A549 (cell line): ENCODE data around the gene RASGRP2. TPM values are rescaled to one million over a fixed set of nuclear protein-coding genes. Genes with fewer than 3 reads are reported as not detected.

Experiments
- ATAC-seq, 2 experiments: fragments of 200-7000 bp in 1 of 2; fragments of >200 bp in 1 of 2; cut with Nextera tagmentation in 1 of 2; cut with Tn5 transposase in 1 of 2; 3 replicates each; pipeline versions ENCODE4 v1.8.0 to v1.9.1; 2018 to 2020; ENCODE audit warnings: mild to moderate bottlenecking in 1 of 2, moderate library complexity in 1 of 2
- CTCF ChIA-PET: fragments of 300-600 bp; sonication (Branson Sonifier 250); formaldehyde crosslinking; extraction: SDS; loops from one replicate; lab custom pipeline; 2021; ENCODE audit warnings: antibody characterized with exemption, inconsistent platforms; lab: Yijun Ruan, JAX
- POLR2A ChIA-PET: fragments of 350-600 bp; formaldehyde crosslinking; extraction: SDS; loops from one replicate; lab custom pipeline; 2021; ENCODE audit warnings: antibody characterized with exemption, inconsistent platforms; lab: Yijun Ruan, JAX
- DNase-seq, 2 experiments: peaks; one replicate each; pipeline versions ENCODE4 v3.0.0 to v3.0.0-alpha.2; 2011 to 2016; ENCODE audit warnings: low read depth in 1 of 2, low spot score in 1 of 2
- FAIRE-seq: peaks from 2 replicates; lab custom pipeline; 2011; peaks lifted over from hg19 to GRCh38; lab: Jason Lieb, UNC
- H3K27ac ChIP-seq, 2 experiments: fragments of >200 bp; sonication (Bioruptor Twin); formaldehyde crosslinking; 3 replicates each; pipeline ENCODE4 v1.5.1; 2016 to 2017
- H3K4me1 ChIP-seq: fragments of >200 bp; sonication (Bioruptor Twin); formaldehyde crosslinking; 3 replicates; pipeline ENCODE4 v1.6.1; 2016
- H3K4me2 ChIP-seq: fragments of >200 bp; sonication (Bioruptor Twin); formaldehyde crosslinking; 3 replicates; pipeline ENCODE4 v1.6.1; 2016
- H3K4me3 ChIP-seq: fragments of >200 bp; sonication (Bioruptor Twin); formaldehyde crosslinking; 3 replicates; pipeline ENCODE4 v1.5.1; 2016
- H3K9me3 ChIP-seq: fragments of >200 bp; sonication (Bioruptor Twin); formaldehyde crosslinking; 3 replicates; pipeline ENCODE4 v1.6.1; 2016
- ATOH8 ChIP-seq: fragments of 250-450 bp; sonication (Bioruptor Pico); IDR thresholded peaks from 2 replicates; pipeline ENCODE4 v1.5.0; 2020; ENCODE audit warnings: low read depth, mild to moderate bottlenecking, moderate library complexity
- CTCF ChIP-seq: fragments of >200 bp; sonication (Bioruptor Twin); formaldehyde crosslinking; IDR thresholded peaks from 3 replicates; pipeline ENCODE4 v1.5.1; 2016
- EHMT2 ChIP-seq: fragments of 200-600 bp; sonication (generic); IDR thresholded peaks from 2 replicates; pipeline ENCODE4 v1.6.1; 2016; ENCODE audit warnings: antibody characterized with exemption, low read depth, mild to moderate bottlenecking, moderate library complexity
- EP300 ChIP-seq, 2 experiments: fragments of >200 bp; sonication (Bioruptor Twin); formaldehyde crosslinking; IDR thresholded peaks; 2 replicates in 1 of 2; 3 replicates in 1 of 2; pipeline ENCODE4 v1.6.1; 2016 to 2017
- FOSL2 ChIP-seq, 2 experiments: fragments of 450-650 bp in 1 of 2; fragments of >200 bp in 1 of 2; sonication (Bioruptor Twin) in 1 of 2; formaldehyde crosslinking; IDR thresholded peaks; 2 replicates each; pipeline versions ENCODE4 v1.5.0 to v1.6.1; 2016 to 2020; ENCODE audit warnings: mild to moderate bottlenecking in 1 of 2, moderate library complexity in 1 of 2
- GATA3 ChIP-seq: IDR thresholded peaks from 2 replicates; pipeline ENCODE4 v1.6.1; 2012; ENCODE audit warnings: borderline replicate concordance
- KDM5A ChIP-seq: fragments of 200-600 bp; sonication (generic); IDR thresholded peaks from 2 replicates; pipeline ENCODE4 v1.6.1; 2016; ENCODE audit warnings: antibody characterized with exemption, mild to moderate bottlenecking
- MAFK ChIP-seq: fragments of 450-650 bp; IDR thresholded peaks from 2 replicates; pipeline ENCODE4 v1.6.1; 2014; ENCODE audit not compliant: partially characterized antibody
- POLR2AphosphoS2 ChIP-seq: conservative IDR thresholded peaks from 2 replicates; pipeline ENCODE4 v1.6.1; 2012; ENCODE audit warnings: low read length, improper control_type of control experiment, inconsistent platforms
- RAD21 ChIP-seq, 2 experiments: fragments of >200 bp in 1 of 2; sonication (Bioruptor Twin) in 1 of 2; formaldehyde crosslinking in 1 of 2; IDR thresholded peaks in 1 of 2; conservative IDR thresholded peaks in 1 of 2; 2 replicates in 1 of 2; 3 replicates in 1 of 2; pipeline ENCODE4 v1.6.1; 2012 to 2018; ENCODE audit warnings: inconsistent platforms in 1 of 2
- RARB ChIP-seq: fragments of 250-450 bp; sonication (Bioruptor Pico); IDR thresholded peaks from 2 replicates; pipeline ENCODE4 v1.8.0; 2021; ENCODE audit warnings: mild to moderate bottlenecking, moderate library complexity
- RCOR1 ChIP-seq: fragments of 150-350 bp; IDR thresholded peaks from 2 replicates; pipeline ENCODE4 v1.6.1; 2014; ENCODE audit warnings: antibody characterized with exemption, low read length, low read depth
- RFX5 ChIP-seq: fragments of 450-650 bp; IDR thresholded peaks from 2 replicates; pipeline ENCODE4 v1.7.1; 2014; ENCODE audit warnings: antibody characterized with exemption, mild to moderate bottlenecking, moderate library complexity
- RNF2 ChIP-seq: fragments of 200-600 bp; sonication (generic); IDR thresholded peaks from 2 replicates; pipeline ENCODE4 v1.6.1; 2016; ENCODE audit warnings: low read depth, mild to moderate bottlenecking, antibody characterized with exemption, moderate library complexity, borderline replicate concordance
- TFCP2L1 ChIP-seq: fragments of 250-450 bp; sonication (Bioruptor Pico); IDR thresholded peaks from 2 replicates; pipeline ENCODE4 v1.5.0; 2021; ENCODE audit warnings: mild to moderate bottlenecking
- WGBS: methylation state at CpG from one replicate; pipeline ENCODE4 v1.1.6; 2017; ENCODE audit errors: missing lambda C conversion rate; 5-methylcytosine and 5-hydroxymethylcytosine counted together
- polyA plus RNA-seq, 4 experiments: library from polyadenylated mRNA; depleted of rRNA in 3 of 4; stranded (reverse); fragments of >200 nt; fragmentation: RNase III in 1 of 4; extraction: RNeasy Plus Mini Kit Qiagen cat#74134 plus additional on column Dnase treatment in 1 of 4; gene quantifications; 2 replicates in 3 of 4; 3 replicates in 1 of 4; pipeline ENCODE4 v1.2.3, GENCODE V29; 2011 to 2017
- TF ChIP-seq, protein P1 (sequence below): fragments of 200-600 bp; sonication (generic); IDR thresholded peaks from 2 replicates; pipeline ENCODE4 v1.6.1; 2016; ENCODE audit warnings: antibody characterized with exemption, mild to moderate bottlenecking, moderate library complexity
- TF ChIP-seq, protein P2 (sequence below): IDR thresholded peaks from 2 replicates; pipeline ENCODE4 v1.6.1; 2012; ENCODE audit warnings: low read depth, borderline replicate concordance

Gene RASGRP2
- polyA plus RNA-seq, 2 of the 4 experiments (the other 2 are of a cell fraction) = 0.88 to 0.89 TPM

- H3K27ac ChIP-seq = no peak overlapping the region
- TF ChIP-seq RARB (CRISPR knock-in tag) = no peak
- no peak for TF ChIP-seq TFCP2L1 (CRISPR knock-in tag)
- no peak for TF ChIP-seq MAFK
- no peak for TF ChIP-seq RFX5
- TF ChIP-seq RNF2 = no peak
- no peak for TF ChIP-seq CTCF
- TF ChIP-seq ATOH8 (CRISPR knock-in tag) = no peak
- TF ChIP-seq EHMT2 = no peak
- TF ChIP-seq RAD21 (conservative IDR thresholded peaks at IDR 0.05 in 1 of 2, IDR thresholded peaks at IDR 0.05 in 1 of 2) = no peak
- TF ChIP-seq EP300 (IDR thresholded peaks at IDR 0.05) = no peak
- TF ChIP-seq KDM5A = no peak
- TF ChIP-seq RCOR1 = no peak
- TF ChIP-seq, protein P1, sequence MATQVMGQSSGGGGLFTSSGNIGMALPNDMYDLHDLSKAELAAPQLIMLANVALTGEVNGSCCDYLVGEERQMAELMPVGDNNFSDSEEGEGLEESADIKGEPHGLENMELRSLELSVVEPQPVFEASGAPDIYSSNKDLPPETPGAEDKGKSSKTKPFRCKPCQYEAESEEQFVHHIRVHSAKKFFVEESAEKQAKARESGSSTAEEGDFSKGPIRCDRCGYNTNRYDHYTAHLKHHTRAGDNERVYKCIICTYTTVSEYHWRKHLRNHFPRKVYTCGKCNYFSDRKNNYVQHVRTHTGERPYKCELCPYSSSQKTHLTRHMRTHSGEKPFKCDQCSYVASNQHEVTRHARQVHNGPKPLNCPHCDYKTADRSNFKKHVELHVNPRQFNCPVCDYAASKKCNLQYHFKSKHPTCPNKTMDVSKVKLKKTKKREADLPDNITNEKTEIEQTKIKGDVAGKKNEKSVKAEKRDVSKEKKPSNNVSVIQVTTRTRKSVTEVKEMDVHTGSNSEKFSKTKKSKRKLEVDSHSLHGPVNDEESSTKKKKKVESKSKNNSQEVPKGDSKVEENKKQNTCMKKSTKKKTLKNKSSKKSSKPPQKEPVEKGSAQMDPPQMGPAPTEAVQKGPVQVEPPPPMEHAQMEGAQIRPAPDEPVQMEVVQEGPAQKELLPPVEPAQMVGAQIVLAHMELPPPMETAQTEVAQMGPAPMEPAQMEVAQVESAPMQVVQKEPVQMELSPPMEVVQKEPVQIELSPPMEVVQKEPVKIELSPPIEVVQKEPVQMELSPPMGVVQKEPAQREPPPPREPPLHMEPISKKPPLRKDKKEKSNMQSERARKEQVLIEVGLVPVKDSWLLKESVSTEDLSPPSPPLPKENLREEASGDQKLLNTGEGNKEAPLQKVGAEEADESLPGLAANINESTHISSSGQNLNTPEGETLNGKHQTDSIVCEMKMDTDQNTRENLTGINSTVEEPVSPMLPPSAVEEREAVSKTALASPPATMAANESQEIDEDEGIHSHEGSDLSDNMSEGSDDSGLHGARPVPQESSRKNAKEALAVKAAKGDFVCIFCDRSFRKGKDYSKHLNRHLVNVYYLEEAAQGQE = no peak
- TF ChIP-seq, protein P2, sequence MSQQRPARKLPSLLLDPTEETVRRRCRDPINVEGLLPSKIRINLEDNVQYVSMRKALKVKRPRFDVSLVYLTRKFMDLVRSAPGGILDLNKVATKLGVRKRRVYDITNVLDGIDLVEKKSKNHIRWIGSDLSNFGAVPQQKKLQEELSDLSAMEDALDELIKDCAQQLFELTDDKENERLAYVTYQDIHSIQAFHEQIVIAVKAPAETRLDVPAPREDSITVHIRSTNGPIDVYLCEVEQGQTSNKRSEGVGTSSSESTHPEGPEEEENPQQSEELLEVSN = no peak
- TF ChIP-seq POLR2AphosphoS2 = no peak
- TF ChIP-seq FOSL2 (IDR thresholded peaks at IDR 0.05) = no peak
- no peak for TF ChIP-seq FOSL2 (CRISPR knock-in tag; IDR thresholded peaks at IDR 0.05)
- no peak for TF ChIP-seq GATA3
- no peaks in the 10 kb centered on the region for H3K9me3 ChIP-seq
- ChIA-PET CTCF (interaction anchor here (0.8 to 1.7 kb wide), 6 partner anchors 11 to 245 kb away, joined by 3 to 10 read pairs (median 3); partner anchors contain the start of gene RASGRP2), POLR2A (no interaction called here)
- H3K4me3 ChIP-seq = no peak overlapping the region
- ATAC-seq (0 out of 6 replicates have a peak, but pooled peaks of 1 of the 2 experiments have one; percentile 21), DNase-seq (no peak), FAIRE-seq (no peak)
- H3K4me1 ChIP-seq = no peaks in the 10 kb centered on the region
- 16% methylated on average over 4 of the region's 4 CpGs for WGBS
- no peak overlapping the region for H3K4me2 ChIP-seq
These were observed 49.8 kb downstream of the RASGRP2 start for GRCh38 chr11:64694026-64694755.

- no peak for TF ChIP-seq RNF2
- TF ChIP-seq MAFK = peak; percentile 58
- WGBS = 31% methylated on average over 13 of the region's 13 CpGs
- Histone ChIP-seq H3K27ac (no peak overlapping the region), H3K4me1 (no peaks in the 10 kb centered on the region), H3K4me3 (no peak overlapping the region), H3K4me2 (no peak overlapping the region), H3K9me3 (no peaks in the 10 kb centered on the region)
- FAIRE-seq (no peak), ATAC-seq (no peak), DNase-seq (no peak)
- CTCF ChIA-PET = interaction anchor here (1.3 to 1.7 kb wide), 2 partner anchors 12 to 30 kb away, joined by 3 to 8 read pairs; no protein-coding TSS in a partner anchor
- POLR2A ChIA-PET = no interaction called here
These were observed 51.1 kb downstream of the RASGRP2 start for GRCh38 chr11:64692764-64693331.
